Tibial artery (tissue), 4 donors: ENCODE results near the gene PLPP2.

ENCODE experiments used
- DNase-seq, 2 donors: peaks; one replicate each; pipeline ENCODE4 v3.0.0-alpha.2; 2019
- H3K27ac ChIP-seq, 2 donors: fragments of 200-600 bp; sonication (generic) in 1 of 2; 1 replicate in 1 of 2; 2 replicates in 1 of 2; pipeline ENCODE4 v1.5.1; 2018 to 2019; ENCODE audit warnings: mild to moderate bottlenecking in 1 of 2
- H3K27me3 ChIP-seq, 2 donors: fragments of 200-600 bp; sonication (generic) in 1 of 2; one replicate each; pipeline versions ENCODE4 v1.5.1 to v1.6.0; 2016 to 2019
- H3K36me3 ChIP-seq, 3 donors: fragments of 200-600 bp; sonication (generic) in 2 of 3; one replicate each; pipeline ENCODE4 v1.5.1; 2016 to 2019; ENCODE audit warnings: mild to moderate bottlenecking in 2 of 3
- H3K4me1 ChIP-seq, 4 donors: fragments of 200-600 bp; sonication (generic) in 2 of 4; 1 replicate in 3 of 4; 2 replicates in 1 of 4; pipeline ENCODE4 v1.5.1; 2016 to 2019
- H3K4me3 ChIP-seq, 2 donors: fragments of 200-600 bp; sonication (generic) in 1 of 2; 1 replicate in 1 of 2; 2 replicates in 1 of 2; pipeline ENCODE4 v1.5.1; 2018 to 2019; ENCODE audit warnings: mild to moderate bottlenecking in 2 of 2
- H3K9me3 ChIP-seq, 3 donors: fragments of 200-600 bp; sonication (generic) in 1 of 3; one replicate each; pipeline ENCODE4 v1.5.1; 2016 to 2019
- intact Hi-C: fragments of 100-400 bp; cut with DNase I; formaldehyde crosslinking; loops from one replicate; pipeline ENCODE4 v1.15.0; 2023; ENCODE audit warnings: low total_unique reads
- TF ChIP-seq, protein P1 (sequence below), 2 experiments: fragments of 200-600 bp in 1 of 2; fragments of 450-650 bp in 1 of 2; IDR thresholded peaks; one replicate each; pipeline ENCODE4 v1.5.1; 2017 to 2019; ENCODE audit warnings: antibody characterized with exemption in 2 of 2, mild to moderate bottlenecking in 1 of 2, moderate library complexity in 1 of 2

The PLPP2 gene

DNA sequence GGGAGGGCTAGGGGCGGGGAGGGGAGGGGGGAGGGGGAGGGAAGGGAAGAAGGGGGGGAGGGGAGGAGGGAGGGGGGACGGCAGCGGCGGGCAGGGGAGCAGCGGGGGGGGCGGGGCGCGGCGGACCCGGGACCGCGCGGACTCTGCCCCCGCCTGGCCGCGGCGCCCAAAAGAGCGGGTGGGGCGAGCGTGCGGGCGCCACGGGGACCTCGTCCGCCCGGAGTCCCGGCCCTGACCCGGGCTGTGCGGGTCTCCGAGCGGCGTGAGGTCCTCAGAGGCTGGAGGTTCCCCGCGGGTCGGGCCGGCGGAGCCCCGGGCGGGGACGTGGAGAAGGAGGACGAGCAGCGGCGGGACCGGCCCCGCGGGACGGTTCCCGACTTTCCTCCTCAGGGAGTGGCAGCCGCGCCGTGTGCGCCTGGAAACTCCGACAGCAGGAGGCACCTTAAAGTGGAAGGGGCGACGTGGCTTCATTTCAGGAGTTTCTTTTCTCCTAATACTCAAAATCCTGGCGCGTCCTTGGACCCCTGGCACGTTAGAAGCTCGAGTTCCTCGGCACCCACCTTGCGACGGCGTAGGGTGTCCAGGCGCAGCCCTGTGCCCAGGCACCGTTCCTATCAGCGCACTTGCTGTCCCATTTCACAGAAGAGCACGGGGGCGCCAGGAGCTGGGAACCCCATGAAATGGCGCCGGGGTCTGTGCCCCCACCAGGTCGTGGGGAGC lies 518 bp upstream of the PLPP2 start:
- H3K4me3 ChIP-seq: no peak overlapping the region
- intact Hi-C loops: no loop called here

DNA sequence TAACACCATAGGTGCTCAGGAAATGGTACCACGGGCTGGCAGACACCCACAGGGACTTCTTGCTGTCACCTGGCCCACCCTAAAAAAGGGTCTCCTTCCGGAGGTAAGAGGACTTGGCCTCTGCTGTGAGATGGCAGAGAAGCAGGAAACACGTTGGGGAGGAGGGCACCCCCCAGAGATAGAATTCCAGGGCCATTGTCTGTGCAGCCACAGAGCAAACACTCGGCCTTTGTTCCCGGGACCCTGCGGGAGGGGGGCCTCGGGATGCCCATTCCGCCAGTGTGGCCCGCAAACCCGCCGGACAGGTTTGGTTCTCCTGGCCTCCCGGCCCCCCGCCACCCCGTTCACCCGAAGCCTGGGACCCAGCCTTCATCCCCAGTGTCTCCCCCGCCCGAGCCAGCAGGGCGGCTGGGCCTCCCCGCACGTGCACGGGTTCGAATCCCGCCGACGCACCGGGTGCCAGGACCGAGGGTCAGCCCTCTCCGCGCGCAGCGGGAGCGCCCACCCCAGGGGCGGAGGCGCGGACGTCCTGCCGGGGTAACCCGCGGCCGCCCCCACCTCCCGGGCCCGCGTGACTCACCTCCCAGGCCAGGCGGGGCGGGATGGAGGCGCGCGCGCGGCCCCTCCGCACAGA lies 714 bp downstream of the PLPP2 start:
- peak in 1 of 2 donors; percentile 54 for DNase-seq
- H3K4me1 ChIP-seq: peaks cover 0 to 27% (median 17%) of the 10 kb centered on the region in 4 donors
- peaks cover 4 to 66% of the 10 kb centered on the region in 2 donors for H3K27me3 ChIP-seq
- no peak overlapping the region for H3K27ac ChIP-seq
- peak overlapping the region; percentile 19 to 34 for H3K4me3 ChIP-seq
- TF ChIP-seq, protein P1, sequence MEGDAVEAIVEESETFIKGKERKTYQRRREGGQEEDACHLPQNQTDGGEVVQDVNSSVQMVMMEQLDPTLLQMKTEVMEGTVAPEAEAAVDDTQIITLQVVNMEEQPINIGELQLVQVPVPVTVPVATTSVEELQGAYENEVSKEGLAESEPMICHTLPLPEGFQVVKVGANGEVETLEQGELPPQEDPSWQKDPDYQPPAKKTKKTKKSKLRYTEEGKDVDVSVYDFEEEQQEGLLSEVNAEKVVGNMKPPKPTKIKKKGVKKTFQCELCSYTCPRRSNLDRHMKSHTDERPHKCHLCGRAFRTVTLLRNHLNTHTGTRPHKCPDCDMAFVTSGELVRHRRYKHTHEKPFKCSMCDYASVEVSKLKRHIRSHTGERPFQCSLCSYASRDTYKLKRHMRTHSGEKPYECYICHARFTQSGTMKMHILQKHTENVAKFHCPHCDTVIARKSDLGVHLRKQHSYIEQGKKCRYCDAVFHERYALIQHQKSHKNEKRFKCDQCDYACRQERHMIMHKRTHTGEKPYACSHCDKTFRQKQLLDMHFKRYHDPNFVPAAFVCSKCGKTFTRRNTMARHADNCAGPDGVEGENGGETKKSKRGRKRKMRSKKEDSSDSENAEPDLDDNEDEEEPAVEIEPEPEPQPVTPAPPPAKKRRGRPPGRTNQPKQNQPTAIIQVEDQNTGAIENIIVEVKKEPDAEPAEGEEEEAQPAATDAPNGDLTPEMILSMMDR (IDR thresholded peaks at IDR 0.05): no peak
- no peaks in the 10 kb centered on the region for H3K9me3 ChIP-seq
- intact Hi-C loops: no loop called here
- peaks cover 0 to 7% (median 0%) of the 10 kb centered on the region in 3 donors for H3K36me3 ChIP-seq

More for the DNA sequence above, 518 bp upstream of the PLPP2 start:
- DNase-seq: no peak
- TF ChIP-seq, protein P1 (IDR thresholded peaks at IDR 0.05): no peak
- H3K9me3 ChIP-seq: no peaks in the 10 kb centered on the region
- peaks cover 4 to 70% of the 10 kb centered on the region in 2 donors for H3K27me3 ChIP-seq
- peaks cover 0 to 7% (median 0%) of the 10 kb centered on the region in 3 donors for H3K36me3 ChIP-seq
- H3K4me1 ChIP-seq: peaks cover 0 to 27% (median 18%) of the 10 kb centered on the region in 4 donors
- no peak overlapping the region for H3K27ac ChIP-seq

DNA sequence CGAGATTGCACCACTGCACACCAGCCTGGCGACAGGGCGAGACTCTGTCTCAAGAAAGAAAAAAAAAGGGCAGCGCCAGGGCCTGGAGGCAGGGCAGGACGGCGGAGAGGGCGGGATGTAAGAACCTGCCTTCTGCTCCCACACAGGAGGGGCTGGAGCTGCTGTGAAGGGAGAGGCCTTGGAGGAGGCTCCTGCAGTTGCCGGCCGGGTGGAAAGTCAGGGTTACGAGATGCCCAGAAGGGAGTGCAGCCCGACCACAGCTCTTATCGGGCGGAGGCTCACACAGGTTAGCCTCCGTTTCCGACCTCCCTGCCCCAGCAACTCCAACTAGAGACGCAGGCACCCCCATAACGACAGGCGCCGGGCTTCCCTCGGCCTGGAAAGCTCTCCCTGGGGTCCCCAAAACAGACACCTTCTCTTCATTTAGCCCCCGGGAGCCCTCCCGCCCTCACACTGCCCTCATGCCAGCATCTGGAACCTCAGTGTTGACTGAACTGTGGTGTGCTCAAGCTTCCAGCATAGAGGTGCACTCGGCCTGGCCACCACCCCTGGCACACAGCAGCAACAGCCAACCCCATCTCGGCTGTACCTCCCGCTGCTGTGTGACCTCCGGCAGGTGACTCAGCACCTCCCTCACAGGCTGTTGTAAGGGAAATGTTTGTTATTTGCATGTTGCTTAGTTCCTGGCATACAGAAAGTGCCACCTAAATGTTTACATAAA lies 1.4 kb downstream of the PLPP2 start:
- peaks cover 0 to 22% (median 10%) of the 10 kb centered on the region in 4 donors for H3K4me1 ChIP-seq
- no peaks in the 10 kb centered on the region for H3K9me3 ChIP-seq
- DNase-seq: no peak
- intact Hi-C loops: no loop called here
- H3K36me3 ChIP-seq: peaks cover 0 to 7% (median 0%) of the 10 kb centered on the region in 3 donors
- TF ChIP-seq, protein P1 (IDR thresholded peaks at IDR 0.05): no peak
- H3K27ac ChIP-seq: no peak overlapping the region
- H3K27me3 ChIP-seq: peaks cover 4 to 59% of the 10 kb centered on the region in 2 donors
- no peak overlapping the region for H3K4me3 ChIP-seq

DNA sequence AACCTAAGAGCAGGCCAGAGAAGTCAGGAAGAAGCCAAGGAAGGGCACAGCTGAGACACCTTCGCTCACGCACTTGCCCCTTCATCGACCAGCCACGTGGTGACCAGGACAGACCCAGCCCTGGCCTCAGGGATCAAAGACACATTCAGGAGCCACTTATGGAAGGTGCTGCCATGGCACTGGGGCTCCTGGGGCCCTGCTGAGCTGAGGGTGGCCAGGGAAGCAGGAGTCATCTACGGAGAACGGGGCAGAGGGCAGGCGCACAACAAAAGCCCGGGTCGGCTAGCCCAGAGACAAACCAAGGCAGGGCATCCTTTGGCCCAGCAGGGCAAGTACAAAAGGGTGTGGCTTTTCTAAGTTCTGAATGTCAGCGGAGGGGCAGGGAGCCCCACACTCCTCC lies 2.3 kb downstream of the PLPP2 start:
- intact Hi-C loops: no loop called here
- H3K4me1 ChIP-seq: peaks cover 0 to 14% (median 7%) of the 10 kb centered on the region in 4 donors
- no peak overlapping the region for H3K27ac ChIP-seq
- H3K27me3 ChIP-seq: peaks cover 4 to 50% of the 10 kb centered on the region in 2 donors
- H3K4me3 ChIP-seq: no peak overlapping the region
- no peaks in the 10 kb centered on the region for H3K9me3 ChIP-seq
- DNase-seq: no peak
- TF ChIP-seq, protein P1 (IDR thresholded peaks at IDR 0.05): no peak
- peaks cover 0 to 7% (median 0%) of the 10 kb centered on the region in 3 donors for H3K36me3 ChIP-seq

DNA sequence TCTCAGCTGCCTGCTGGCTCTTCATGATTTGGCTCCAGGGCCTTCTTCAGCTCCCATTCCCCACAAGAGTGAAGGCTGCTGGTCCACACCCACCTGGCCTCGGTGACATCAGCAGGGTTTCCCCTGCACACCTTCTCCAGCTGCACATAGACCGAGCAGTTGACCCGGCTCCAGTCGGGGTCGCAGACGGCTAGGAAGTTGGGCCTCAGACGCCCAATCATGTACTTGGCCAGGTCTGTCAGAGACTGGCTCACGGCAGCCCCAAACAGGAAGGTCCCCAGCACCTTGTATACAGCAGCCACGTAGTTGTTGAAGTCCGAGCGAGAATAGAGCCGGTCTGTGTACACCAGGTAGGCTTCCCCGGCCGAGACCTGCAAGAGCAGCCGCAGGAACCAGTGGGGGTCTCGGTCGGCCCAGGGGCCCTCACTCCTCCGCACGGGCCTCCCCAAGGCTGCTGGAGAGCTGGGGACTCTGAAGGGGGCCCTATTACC lies 3.8 kb downstream of the PLPP2 start:
- Histone ChIP-seq H3K27ac (no peak overlapping the region), H3K9me3 (no peaks in the 10 kb centered on the region), H3K4me1 (peaks cover 0 to 14% (median 7%) of the 10 kb centered on the region in 4 donors), H3K27me3 (peaks cover 4 to 40% of the 10 kb centered on the region in 2 donors), H3K4me3 (no peak overlapping the region), H3K36me3 (peaks cover 0 to 7% (median 0%) of the 10 kb centered on the region in 3 donors)
- peak in 1 of 2 donors; percentile 53 for DNase-seq
- intact Hi-C loops: no loop called here
- TF ChIP-seq, protein P1 (IDR thresholded peaks at IDR 0.05): no peak
